ENCODE data around the gene DDN.

The DDN gene

GRCh38 chr12:48947727-48948126 is 51.4 kb downstream of the DDN start:
- DNase-seq (ENCODE audit: low read depth): no peak
- in situ Hi-C loops (cut with HindIII; ENCODE audit: low sequenced_read_pairs): no loop called here
- no peak overlapping the region for H3K4me3 ChIP-seq (ENCODE audit: low read depth, low read length)
- TF ChIP-seq, protein P1, sequence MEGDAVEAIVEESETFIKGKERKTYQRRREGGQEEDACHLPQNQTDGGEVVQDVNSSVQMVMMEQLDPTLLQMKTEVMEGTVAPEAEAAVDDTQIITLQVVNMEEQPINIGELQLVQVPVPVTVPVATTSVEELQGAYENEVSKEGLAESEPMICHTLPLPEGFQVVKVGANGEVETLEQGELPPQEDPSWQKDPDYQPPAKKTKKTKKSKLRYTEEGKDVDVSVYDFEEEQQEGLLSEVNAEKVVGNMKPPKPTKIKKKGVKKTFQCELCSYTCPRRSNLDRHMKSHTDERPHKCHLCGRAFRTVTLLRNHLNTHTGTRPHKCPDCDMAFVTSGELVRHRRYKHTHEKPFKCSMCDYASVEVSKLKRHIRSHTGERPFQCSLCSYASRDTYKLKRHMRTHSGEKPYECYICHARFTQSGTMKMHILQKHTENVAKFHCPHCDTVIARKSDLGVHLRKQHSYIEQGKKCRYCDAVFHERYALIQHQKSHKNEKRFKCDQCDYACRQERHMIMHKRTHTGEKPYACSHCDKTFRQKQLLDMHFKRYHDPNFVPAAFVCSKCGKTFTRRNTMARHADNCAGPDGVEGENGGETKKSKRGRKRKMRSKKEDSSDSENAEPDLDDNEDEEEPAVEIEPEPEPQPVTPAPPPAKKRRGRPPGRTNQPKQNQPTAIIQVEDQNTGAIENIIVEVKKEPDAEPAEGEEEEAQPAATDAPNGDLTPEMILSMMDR (IDR thresholded peaks at IDR 0.05; ENCODE audit: low read depth, low read length, missing control alignments): no peak

DNA sequence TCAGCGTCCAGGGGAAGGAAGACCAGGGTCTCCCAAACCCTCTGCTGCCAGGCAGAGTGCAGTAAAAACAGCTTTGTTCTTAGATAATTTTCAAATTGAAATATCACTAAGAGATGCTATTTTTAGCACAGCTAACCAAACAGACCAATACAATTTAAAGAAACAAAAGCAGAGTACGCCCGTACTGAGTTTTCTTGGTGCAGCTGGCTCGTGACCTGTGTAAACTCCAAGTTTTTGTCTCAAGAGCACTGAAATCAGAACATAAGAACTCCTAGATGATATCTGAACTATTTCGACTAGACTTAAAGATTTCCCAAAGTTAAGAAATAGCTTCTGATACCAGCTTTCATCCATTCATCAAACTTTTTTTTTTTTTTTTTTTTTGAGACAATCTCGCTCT is 52.2 kb downstream of the DDN start:
- in situ Hi-C loops (cut with HindIII; ENCODE audit: low sequenced_read_pairs): no loop called here
- TF ChIP-seq, protein P1 (IDR thresholded peaks at IDR 0.05; ENCODE audit: low read depth, low read length, missing control alignments): no peak
- DNase-seq (ENCODE audit: low read depth): no peak
- no peak overlapping the region for H3K4me3 ChIP-seq (ENCODE audit: low read depth, low read length)

- TF ChIP-seq, protein P1 (IDR thresholded peaks at IDR 0.05; ENCODE audit: low read depth, low read length, missing control alignments): no peak
- DNase-seq (ENCODE audit: low read depth): no peak
- H3K4me3 ChIP-seq (ENCODE audit: low read depth, low read length): no peak overlapping the region
- in situ Hi-C loops (cut with HindIII; ENCODE audit: low sequenced_read_pairs): no loop called here
Observed at GRCh38 chr12:48946205-48946604, 53.0 kb downstream of the DDN start.
